Testis (tissue), 3 donors: ENCODE measurements around the gene STRIP2. TPM values are rescaled to one million over a fixed set of nuclear protein-coding genes. Genes with fewer than 3 reads are reported as not detected.

Source experiments
- DNase-seq: peaks from one replicate; pipeline ENCODE4 v3.0.0-alpha.2; 2019
- H3K27ac ChIP-seq, 2 donors: fragments of 200-600 bp; sonication (generic); one replicate each; pipeline ENCODE4 v1.5.1; 2019
- H3K27me3 ChIP-seq: fragments of 200-600 bp; sonication (generic); one replicate; pipeline ENCODE4 v1.5.1; 2019
- H3K36me3 ChIP-seq: fragments of 200-600 bp; sonication (generic); one replicate; pipeline ENCODE4 v1.5.1; 2017; ENCODE audit warnings: low read depth; ENCODE audit errors: missing control alignments
- H3K4me1 ChIP-seq: fragments of 200-600 bp; sonication (generic); one replicate; pipeline ENCODE4 v1.5.1; 2019
- H3K4me3 ChIP-seq, 2 donors: fragments of 200-600 bp; sonication (generic); one replicate each; pipeline ENCODE4 v1.5.1; 2017 to 2019
- H3K9me3 ChIP-seq: fragments of 200-600 bp; sonication (generic); one replicate; pipeline ENCODE4 v1.5.1; 2017
- POLR2A ChIP-seq: fragments of 450-650 bp; IDR thresholded peaks from one replicate; pipeline ENCODE4 v1.6.1; 2017; ENCODE audit warnings: antibody characterized with exemption, mild to moderate bottlenecking, moderate library complexity
- WGBS, 2 donors: methylation state at CpG; one replicate each; pipeline ENCODE4 v1.1.5; 2018; 5-methylcytosine and 5-hydroxymethylcytosine counted together
- intact Hi-C: fragments of 100-400 bp; cut with DNase I; formaldehyde crosslinking; loops from one replicate; pipeline ENCODE4 v1.15.1; 2023; ENCODE audit warnings: low total_unique reads
- polyA plus RNA-seq: library from polyadenylated mRNA; stranded (reverse); fragments of 350-450 nt; fragmentation: Illumina TruSeq; extraction: RNeasy Lipid Tissue Mini Kit (QIAGEN cat#74804); gene quantifications from one replicate; pipeline ENCODE4 v1.2.3, GENCODE V29; 2014; ENCODE audit warnings: low read depth, low replicate concordance; ENCODE audit not compliant: insufficient read depth
- total RNA-seq, 2 donors: library from RNA; depleted of rRNA; stranded (reverse); fragments of >200 nt; gene quantifications; one replicate each; pipeline ENCODE4 v1.2.3, GENCODE V29; 2016
- TF ChIP-seq, protein P1 (sequence below), 3 experiments: fragments of 450-650 bp in 2 of 3; fragments of 200-600 bp in 1 of 3; sonication (generic) in 1 of 3; IDR thresholded peaks; one replicate each; pipeline ENCODE4 v1.5.1; 2016 to 2019; ENCODE audit warnings: antibody characterized with exemption in 3 of 3, mild to moderate bottlenecking in 2 of 3, moderate library complexity in 1 of 3

Gene STRIP2
- total and polyA plus RNA-seq, 3 donors from 2014 or later = 18.8 to 54.0 (median 25.5) TPM

DNA sequence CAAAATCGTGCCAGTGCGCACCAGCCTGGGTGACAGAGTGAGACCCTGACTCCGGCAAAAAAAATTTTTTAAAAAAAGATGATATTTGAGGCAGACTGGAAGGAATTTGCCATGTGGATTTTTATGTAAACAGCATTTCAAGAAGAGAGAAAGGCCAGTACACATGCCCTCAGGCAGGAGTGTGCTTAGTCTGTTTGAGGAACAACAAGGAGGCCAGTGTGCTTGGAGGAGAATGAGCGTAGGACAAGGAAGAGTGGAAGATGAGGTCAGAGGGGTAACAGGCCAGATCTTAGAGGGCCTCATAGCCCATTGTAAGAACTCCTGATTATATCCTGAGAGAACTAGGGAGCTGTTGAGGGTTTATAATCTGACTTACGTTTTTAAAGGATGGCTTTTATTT lies 17.2 kb upstream of the STRIP2 start:
- Histone ChIP-seq H3K27ac (no peak overlapping the region), H3K27me3 (no peaks in the 10 kb centered on the region), H3K9me3 (no peaks in the 10 kb centered on the region), H3K4me1 (no peaks in the 10 kb centered on the region), H3K4me3 (no peak overlapping the region), H3K36me3 (no peaks in the 10 kb centered on the region)
- no peak for DNase-seq
- intact Hi-C loops = no loop called here
- TF ChIP-seq POLR2A = no peak
- TF ChIP-seq, protein P1, sequence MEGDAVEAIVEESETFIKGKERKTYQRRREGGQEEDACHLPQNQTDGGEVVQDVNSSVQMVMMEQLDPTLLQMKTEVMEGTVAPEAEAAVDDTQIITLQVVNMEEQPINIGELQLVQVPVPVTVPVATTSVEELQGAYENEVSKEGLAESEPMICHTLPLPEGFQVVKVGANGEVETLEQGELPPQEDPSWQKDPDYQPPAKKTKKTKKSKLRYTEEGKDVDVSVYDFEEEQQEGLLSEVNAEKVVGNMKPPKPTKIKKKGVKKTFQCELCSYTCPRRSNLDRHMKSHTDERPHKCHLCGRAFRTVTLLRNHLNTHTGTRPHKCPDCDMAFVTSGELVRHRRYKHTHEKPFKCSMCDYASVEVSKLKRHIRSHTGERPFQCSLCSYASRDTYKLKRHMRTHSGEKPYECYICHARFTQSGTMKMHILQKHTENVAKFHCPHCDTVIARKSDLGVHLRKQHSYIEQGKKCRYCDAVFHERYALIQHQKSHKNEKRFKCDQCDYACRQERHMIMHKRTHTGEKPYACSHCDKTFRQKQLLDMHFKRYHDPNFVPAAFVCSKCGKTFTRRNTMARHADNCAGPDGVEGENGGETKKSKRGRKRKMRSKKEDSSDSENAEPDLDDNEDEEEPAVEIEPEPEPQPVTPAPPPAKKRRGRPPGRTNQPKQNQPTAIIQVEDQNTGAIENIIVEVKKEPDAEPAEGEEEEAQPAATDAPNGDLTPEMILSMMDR (IDR thresholded peaks at IDR 0.05) = no peak
- WGBS, 2 donors = 91 to 94% methylated on average over 5 of the region's 5 CpGs

DNA sequence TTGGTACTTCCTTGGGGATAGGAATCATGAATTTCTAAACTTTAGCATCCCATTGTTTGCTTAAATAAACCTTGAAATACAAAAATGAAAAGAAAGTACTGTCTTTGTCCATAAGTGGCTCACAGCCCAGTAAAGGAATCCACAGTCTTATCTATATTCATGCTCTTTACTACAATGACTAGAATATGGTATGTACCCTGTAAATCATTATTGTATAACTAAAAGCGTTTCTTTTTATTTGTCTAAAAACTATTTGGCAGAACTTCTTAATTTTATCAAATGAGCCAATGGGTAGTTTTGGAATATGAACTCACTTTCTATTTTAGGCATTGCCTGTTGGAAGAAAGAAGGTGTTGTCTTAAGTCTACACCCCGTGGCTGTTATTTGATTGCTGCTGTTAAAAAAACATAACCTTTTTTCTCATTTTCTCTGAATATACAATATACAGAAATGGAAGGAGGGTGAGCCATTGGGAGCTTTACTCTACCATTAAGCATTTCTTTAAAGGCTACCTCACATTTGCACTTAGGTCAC lies 12.4 kb upstream of the STRIP2 start:
- Histone ChIP-seq H3K27me3 (no peaks in the 10 kb centered on the region), H3K27ac (no peak overlapping the region), H3K4me3 (no peak overlapping the region), H3K36me3 (no peaks in the 10 kb centered on the region), H3K9me3 (no peaks in the 10 kb centered on the region), H3K4me1 (no peaks in the 10 kb centered on the region)
- TF ChIP-seq, protein P1 (IDR thresholded peaks at IDR 0.05) = no peak
- TF ChIP-seq POLR2A = no peak
- intact Hi-C loops = no loop called here
- no peak for DNase-seq
- WGBS, 2 donors = 37 to 49% methylated on average over 2 of the region's 2 CpGs

DNA sequence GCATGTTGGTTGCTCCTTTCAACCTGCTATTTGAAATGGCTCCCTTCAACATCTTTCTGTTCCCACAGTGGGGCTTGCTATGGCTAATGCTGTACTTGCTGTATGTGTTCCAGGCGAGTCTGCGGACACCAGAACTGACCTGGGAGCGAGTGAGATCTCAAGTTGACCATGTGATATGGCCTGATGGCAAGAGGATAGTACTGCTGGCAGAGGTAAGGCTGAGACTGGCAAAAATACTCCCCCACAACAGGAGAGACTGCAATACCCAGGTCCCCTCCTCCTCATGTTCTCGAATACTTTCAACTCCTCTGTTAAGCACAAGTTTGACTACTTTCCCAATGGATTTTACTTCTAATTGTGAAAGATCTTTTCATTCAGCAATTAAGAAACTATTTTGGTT lies 11.5 kb upstream of the STRIP2 start:
- no peaks in the 10 kb centered on the region for H3K36me3 ChIP-seq
- 94 to 95% methylated on average over 4 of the region's 4 CpGs for WGBS, 2 donors
- no peaks in the 10 kb centered on the region for H3K27me3 ChIP-seq
- H3K4me3 ChIP-seq = no peak overlapping the region
- no peaks in the 10 kb centered on the region for H3K9me3 ChIP-seq
- intact Hi-C loops = no loop called here
- no peak overlapping the region for H3K27ac ChIP-seq
- TF ChIP-seq POLR2A = no peak
- TF ChIP-seq, protein P1 (IDR thresholded peaks at IDR 0.05) = no peak
- H3K4me1 ChIP-seq = no peaks in the 10 kb centered on the region
- DNase-seq = no peak

DNA sequence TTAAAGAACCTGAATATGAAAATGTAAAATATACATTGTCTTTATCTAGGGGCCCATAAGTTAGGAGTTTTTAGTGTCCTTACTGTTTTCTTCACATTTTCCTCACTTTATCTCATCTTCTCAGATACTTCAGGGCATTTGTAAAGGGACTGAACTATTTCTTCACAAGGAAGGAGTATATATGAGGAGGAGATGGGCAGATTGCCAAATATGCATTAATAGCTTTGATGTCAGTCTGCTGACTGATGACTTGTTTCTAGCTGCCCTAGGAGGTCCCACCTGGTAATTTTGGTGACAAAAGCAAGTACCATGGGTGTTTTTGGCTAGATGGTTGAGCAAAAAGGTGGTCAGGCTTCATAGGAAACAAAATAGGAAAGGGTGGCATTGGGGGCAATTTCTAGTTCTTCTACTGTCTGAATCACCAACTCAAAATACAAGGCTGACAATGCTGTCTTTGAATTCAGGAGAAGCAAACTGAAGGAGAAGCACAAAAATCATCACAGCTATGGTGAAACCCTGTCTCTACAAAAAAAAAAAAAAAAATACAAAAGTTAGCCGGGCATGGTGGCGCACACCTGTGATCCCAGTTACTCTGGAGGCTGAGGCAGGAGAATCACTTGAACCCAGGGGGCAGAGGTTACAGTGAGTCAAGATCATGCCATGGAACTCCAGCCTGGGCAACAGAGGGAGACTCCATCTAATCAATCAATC lies 10.4 kb upstream of the STRIP2 start:
- Histone ChIP-seq H3K27me3 (no peaks in the 10 kb centered on the region), H3K4me3 (no peak overlapping the region), H3K9me3 (no peaks in the 10 kb centered on the region), H3K27ac (no peak overlapping the region), H3K36me3 (no peaks in the 10 kb centered on the region), H3K4me1 (no peaks in the 10 kb centered on the region)
- TF ChIP-seq, protein P1 (IDR thresholded peaks at IDR 0.05) = no peak
- no peak for TF ChIP-seq POLR2A
- DNase-seq = no peak
- 69 to 98% methylated on average over 2 of the region's 2 CpGs for WGBS, 2 donors
- intact Hi-C loops = no loop called here

DNA sequence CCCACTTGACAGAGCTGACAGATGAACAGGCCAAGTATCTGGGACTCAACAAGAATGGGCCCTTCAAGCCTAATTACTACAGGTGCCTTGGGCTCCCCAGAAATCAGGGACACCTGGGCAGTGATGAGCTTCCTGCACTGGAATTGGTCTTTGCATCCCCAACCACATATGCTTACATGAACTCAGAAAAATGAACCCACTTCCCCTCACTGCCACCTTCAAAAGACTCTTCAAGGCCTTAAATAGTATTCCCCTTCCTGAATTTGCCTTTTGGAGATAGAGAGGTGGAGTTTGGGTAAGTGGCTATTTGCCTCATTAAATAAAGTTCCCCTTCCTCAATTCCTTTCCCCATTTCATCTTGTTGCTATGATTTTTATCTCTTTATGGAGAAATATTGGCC lies 7.8 kb upstream of the STRIP2 start:
- H3K9me3 ChIP-seq = no peaks in the 10 kb centered on the region
- no peaks in the 10 kb centered on the region for H3K36me3 ChIP-seq
- no peak for DNase-seq
- TF ChIP-seq, protein P1 (IDR thresholded peaks at IDR 0.05) = no peak
- no peak for TF ChIP-seq POLR2A
- intact Hi-C loops = no loop called here
- H3K4me3 ChIP-seq = no peak overlapping the region
- H3K27me3 ChIP-seq = no peaks in the 10 kb centered on the region
- no peak overlapping the region for H3K27ac ChIP-seq
- H3K4me1 ChIP-seq = no peaks in the 10 kb centered on the region
